HepG2 (cell line): ENCODE data around the gene NEURL2. TPM values are rescaled to one million over a fixed set of nuclear protein-coding genes. Genes with fewer than 3 reads are reported as not detected.
A peak's percentile ranks its signal among the peaks of the same experiment; 100 is the strongest.

Experiments used
- AGO1 ChIP-seq: fragments of 200-400 bp; formaldehyde crosslinking; IDR thresholded peaks from 2 replicates; pipeline ENCODE4 v1.6.1; 2017; ENCODE audit warnings: mild to moderate bottlenecking, low read depth, low read length, moderate library complexity; ENCODE audit not compliant: poor library complexity, severe bottlenecking
- CREB3 ChIP-seq: sonication (generic); formaldehyde crosslinking; IDR thresholded peaks from 2 replicates; pipeline ENCODE4 v1.5.0; 2020; ENCODE audit warnings: missing genetic modification reagents
- LRRFIP1 ChIP-seq: sonication (generic); formaldehyde crosslinking; conservative IDR thresholded peaks from 2 replicates; pipeline ENCODE4 v1.4.0; 2020; ENCODE audit warnings: missing genetic modification reagents
- MXD3 ChIP-seq: IDR thresholded peaks from 2 replicates; pipeline ENCODE4 v1.6.1; 2016; ENCODE audit warnings: mild to moderate bottlenecking, missing biosample characterization, missing genetic modification reagents
- NCOA2 ChIP-seq: sonication (generic); formaldehyde crosslinking; IDR thresholded peaks from 2 replicates; pipeline ENCODE4 v1.8.0; 2022; ENCODE audit warnings: inconsistent platforms
- NR3C1 ChIP-seq: sonication (generic); formaldehyde crosslinking; IDR thresholded peaks from 2 replicates; pipeline ENCODE4 v1.4.0; 2020; ENCODE audit warnings: missing genetic modification reagents
- PHF20 ChIP-seq: sonication (generic); formaldehyde crosslinking; IDR thresholded peaks from 2 replicates; pipeline ENCODE4 v1.5.0; 2020; ENCODE audit warnings: mild to moderate bottlenecking, missing genetic modification reagents
- ZFP36L1 ChIP-seq: sonication (generic); formaldehyde crosslinking; IDR thresholded peaks from 2 replicates; pipeline ENCODE4 v1.8.0; 2022; ENCODE audit warnings: mild to moderate bottlenecking, missing genetic modification reagents, moderate library complexity
- ZMYM2 ChIP-seq: sonication (generic); formaldehyde crosslinking; IDR thresholded peaks from 2 replicates; pipeline ENCODE4 v1.8.0; 2022; ENCODE audit warnings: mild to moderate bottlenecking, missing genetic modification reagents
- ZNF691 ChIP-seq: sonication (generic); formaldehyde crosslinking; IDR thresholded peaks from 2 replicates; pipeline ENCODE4 v1.4.0; 2020; ENCODE audit warnings: missing genetic modification reagents, low read depth, mild to moderate bottlenecking, borderline replicate concordance
- ZNF724P ChIP-seq: sonication (generic); formaldehyde crosslinking; IDR thresholded peaks from 2 replicates; pipeline ENCODE4 v1.8.0; 2022; ENCODE audit warnings: missing genetic modification reagents, borderline replicate concordance
- polyA plus RNA-seq, 8 experiments: library from polyadenylated mRNA; depleted of rRNA in 3 of 8; stranded (reverse) in 7 of 8; unstranded in 1 of 8; fragments of >200 nt; fragmentation: Illumina TruSeq in 4 of 8; extraction: Trizol in 4 of 8; gene quantifications; 2 replicates each; pipeline versions ENCODE4 v1.2.1 to v1.2.3, GENCODE V29; 2011 to 2016; ENCODE audit warnings: low read depth in 4 of 8, missing spikeins in 1 of 8, mixed read lengths in 1 of 8; ENCODE audit not compliant: insufficient read depth in 1 of 8
- total RNA-seq, 5 experiments: library from RNA; depleted of rRNA; stranded (reverse); fragments of >200 nt; fragmentation: Illumina TruSeq; extraction: Trizol; gene quantifications; 2 replicates each; pipeline ENCODE4 v1.2.3, GENCODE V29; 2016; ENCODE audit warnings: low read depth in 1 of 5
- TF ChIP-seq, protein P1 (sequence below): sonication (generic); formaldehyde crosslinking; IDR thresholded peaks from 2 replicates; pipeline ENCODE4 v1.4.0; 2020; ENCODE audit warnings: mild to moderate bottlenecking, missing genetic modification reagents

NEURL2 gene
- total and polyA plus RNA-seq, 2 of the 13 experiments (the other 11 are each of a cell fraction or from before 2014, with no cell fraction given): 7.2 to 9.7 TPM

DNA sequence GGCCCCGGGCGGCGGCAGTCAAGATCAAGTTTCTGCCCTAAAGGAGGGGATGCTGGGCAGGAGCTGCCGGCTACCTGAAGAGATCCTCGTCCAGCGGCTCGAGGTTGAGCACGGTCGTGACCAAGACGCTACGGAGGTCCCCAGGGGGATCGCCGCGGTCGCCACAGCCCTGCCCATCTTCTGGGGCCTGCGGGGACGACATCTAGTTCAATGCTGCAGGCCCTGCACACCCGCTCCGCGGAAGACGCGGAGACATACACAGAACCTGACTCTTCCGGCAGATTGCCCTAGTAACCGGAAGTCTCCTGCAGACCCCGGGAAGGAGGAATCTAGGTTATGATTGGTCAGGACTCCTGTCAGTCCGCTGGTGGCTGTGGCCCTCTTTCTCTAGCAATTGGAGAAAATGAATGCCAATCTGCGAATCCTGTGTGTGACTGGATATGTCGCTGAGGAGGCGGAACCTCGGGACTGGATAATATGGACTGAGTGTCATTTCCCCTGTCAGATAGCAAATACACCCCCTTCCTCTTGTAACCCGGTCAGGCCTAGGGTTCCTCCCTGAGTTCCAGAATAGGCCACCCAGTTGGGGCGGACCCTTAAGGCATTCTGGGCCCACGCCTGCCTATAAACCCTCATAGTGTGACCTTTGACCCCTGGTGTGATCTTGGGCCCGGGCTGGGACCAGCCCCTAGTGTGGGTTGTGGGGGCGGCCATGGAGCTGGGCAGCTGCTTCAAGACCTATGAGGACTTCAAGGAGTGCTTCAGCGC lies 33.7 kb downstream of the NEURL2 start, which contains the start of the genes ACOT8 and ZSWIM3 (continued):
- peak; percentile 81 for TF ChIP-seq AGO1
- TF ChIP-seq, protein P1, sequence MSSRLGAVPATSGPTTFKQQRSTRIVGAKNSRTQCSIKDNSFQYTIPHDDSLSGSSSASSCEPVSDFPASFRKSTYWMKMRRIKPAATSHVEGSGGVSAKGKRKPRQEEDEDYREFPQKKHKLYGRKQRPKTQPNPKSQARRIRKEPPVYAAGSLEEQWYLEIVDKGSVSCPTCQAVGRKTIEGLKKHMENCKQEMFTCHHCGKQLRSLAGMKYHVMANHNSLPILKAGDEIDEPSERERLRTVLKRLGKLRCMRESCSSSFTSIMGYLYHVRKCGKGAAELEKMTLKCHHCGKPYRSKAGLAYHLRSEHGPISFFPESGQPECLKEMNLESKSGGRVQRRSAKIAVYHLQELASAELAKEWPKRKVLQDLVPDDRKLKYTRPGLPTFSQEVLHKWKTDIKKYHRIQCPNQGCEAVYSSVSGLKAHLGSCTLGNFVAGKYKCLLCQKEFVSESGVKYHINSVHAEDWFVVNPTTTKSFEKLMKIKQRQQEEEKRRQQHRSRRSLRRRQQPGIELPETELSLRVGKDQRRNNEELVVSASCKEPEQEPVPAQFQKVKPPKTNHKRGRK: no peak
- no peak; the same call in 1 of the 2 replicates for TF ChIP-seq NCOA2 (CRISPR knock-in tag)
- no peak; the same call in 1 of the 2 replicates for TF ChIP-seq LRRFIP1 (CRISPR knock-in tag)
- TF ChIP-seq ZNF724P: no peak; the same call in 1 of the 2 replicates
- TF ChIP-seq NR3C1 (CRISPR knock-in tag): no peak
- peak; percentile 14; the same call in 1 of the 2 replicates for TF ChIP-seq ZNF691
- peak; percentile 44; the same call in 1 of the 2 replicates for TF ChIP-seq ZMYM2 (CRISPR knock-in tag)
- peak; percentile 95 for TF ChIP-seq MXD3
- TF ChIP-seq CREB3 (CRISPR knock-in tag): 0 out of 2 replicates have a peak, but pooled peaks have one; percentile 54
- TF ChIP-seq ZFP36L1 (CRISPR knock-in tag): 0 out of 2 replicates have a peak, but pooled peaks have one; percentile 41
- peak; percentile 96 for TF ChIP-seq PHF20 (CRISPR knock-in tag)
